Left forelimb (tissue), 1 donor: Measurements from ENCODE around the gene SPNS2.

Experiments
- DNase-seq: peaks from one replicate; pipeline ENCODE4 v3.0.0-alpha.2; 2018; ENCODE audit warnings: low spot score

Gene SPNS2

GRCh38 chr17:4498461-4499397 lies at the start of gene SPNS2:
Gene SPNS2 (plus strand): TSS chr17:4498881. CDS start chr17:4499048, 167 bp downstream.
- DNase-seq, result no peak

GRCh38 chr17:4449736-4450135 lies 48.9 kb upstream of the SPNS2 start:
- no peak for DNase-seq

- no peak for DNase-seq
Observed at GRCh38 chr17:4450710-4451316, 47.9 kb upstream of the SPNS2 start.

GRCh38 chr17:4453812-4454591 lies 44.7 kb upstream of the SPNS2 start:
- DNase-seq, result no peak

- DNase-seq, result no peak
Observed at GRCh38 chr17:4460661-4461060, 38.0 kb upstream of the SPNS2 start.

- DNase-seq, result no peak
Observed at GRCh38 chr17:4463818-4464476, 34.7 kb upstream of the SPNS2 start.

- no peak for DNase-seq
Observed at GRCh38 chr17:4465786-4466185, 32.9 kb upstream of the SPNS2 start.

- DNase-seq, result no peak
Observed at GRCh38 chr17:4467287-4467686, 31.4 kb upstream of the SPNS2 start.

GRCh38 chr17:4469552-4469951 lies 29.1 kb upstream of the SPNS2 start:
- DNase-seq, result no peak

- DNase-seq, result no peak
Observed at GRCh38 chr17:4472286-4472685, 26.4 kb upstream of the SPNS2 start.

GRCh38 chr17:4474093-4474492 lies 24.6 kb upstream of the SPNS2 start:
- DNase-seq, result no peak

GRCh38 chr17:4475001-4475400 lies 23.7 kb upstream of the SPNS2 start:
- no peak for DNase-seq

- DNase-seq, result no peak
Observed at GRCh38 chr17:4475463-4475862, 23.2 kb upstream of the SPNS2 start.

- DNase-seq, result no peak
Observed at GRCh38 chr17:4476017-4476416, 22.7 kb upstream of the SPNS2 start.

- no peak for DNase-seq
Observed at GRCh38 chr17:4476511-4477070, 22.1 kb upstream of the SPNS2 start.

GRCh38 chr17:4477255-4477791 lies 21.4 kb upstream of the SPNS2 start:
- DNase-seq, result no peak

GRCh38 chr17:4478318-4478830 lies 20.3 kb upstream of the SPNS2 start:
- DNase-seq, result no peak

GRCh38 chr17:4479340-4479981 lies 19.2 kb upstream of the SPNS2 start:
- DNase-seq, result no peak

- DNase-seq, result no peak
Observed at GRCh38 chr17:4479982-4480751, 18.5 kb upstream of the SPNS2 start.
